Colonic mucosa (tissue), 4 donors: ENCODE data around the gene CFAP54. TPM values are rescaled to one million over a fixed set of nuclear protein-coding genes. Genes with fewer than 3 reads are reported as not detected.

Experiments used
- DNase-seq: peaks from one replicate; pipeline ENCODE4 v3.0.0-alpha.2; 2020
- H3K27ac ChIP-seq: fragments of 200-600 bp; one replicate; pipeline ENCODE4 v1.8.0; 2021
- H3K27me3 ChIP-seq: fragments of 200-600 bp; one replicate; pipeline ENCODE4 v1.8.0; 2021
- H3K36me3 ChIP-seq: fragments of 200-600 bp; one replicate; pipeline ENCODE4 v1.8.0; 2021
- H3K4me1 ChIP-seq: fragments of 200-600 bp; one replicate; pipeline ENCODE4 v1.8.0; 2021; ENCODE audit warnings: mild to moderate bottlenecking
- H3K4me3 ChIP-seq: fragments of 200-600 bp; one replicate; pipeline ENCODE4 v1.8.0; 2021
- H3K9ac ChIP-seq, 2 donors: one replicate each; pipeline ENCODE4 v1.7.0; 2013; ENCODE audit warnings: control low read depth in 2 of 2, low read depth in 2 of 2, low read length in 2 of 2
- H3K9me3 ChIP-seq: fragments of 200-600 bp; one replicate; pipeline ENCODE4 v1.8.0; 2021
- CTCF ChIP-seq: fragments of 200-600 bp; IDR thresholded peaks from one replicate; pipeline ENCODE4 v1.8.0; 2022; ENCODE audit warnings: antibody characterized with exemption, mild to moderate bottlenecking
- intact Hi-C: fragments of 100-400 bp; cut with DNase I; formaldehyde crosslinking; loops from one replicate; pipeline ENCODE4 v1.14.1; 2022
- total RNA-seq, 2 donors: library from RNA; stranded (reverse); fragmentation: NEBNext Ultra II Directional in 1 of 2; extraction: Animal tissue kit (Norgen Biotek cat#: 25700) in 1 of 2; gene quantifications; one replicate each; pipeline ENCODE4 v1.2.1, GENCODE V29; 2021
- donor health status: healthy.
- donor health status: DM: no; HTN: no; CAD: no.
- donor health status: DM: no; HTN: no; CAD: no.

CFAP54 gene
- total RNA-seq, 2 donors from 2014 or later: 0.32 TPM

GRCh38 chr12:96471368-96472050, 17.9 kb upstream of the CFAP54 start:
- H3K27ac ChIP-seq: no peak overlapping the region
- H3K27me3 ChIP-seq: no peaks in the 10 kb centered on the region
- no peak overlapping the region for H3K9ac ChIP-seq
- DNase-seq: no peak
- H3K36me3 ChIP-seq: no peaks in the 10 kb centered on the region
- H3K4me1 ChIP-seq: no peaks in the 10 kb centered on the region
- H3K9me3 ChIP-seq: no peaks in the 10 kb centered on the region
- intact Hi-C loops: no loop called here
- no peak overlapping the region for H3K4me3 ChIP-seq
- TF ChIP-seq CTCF: no peak

GRCh38 chr12:96472384-96472783, 17.0 kb upstream of the CFAP54 start:
- DNase-seq: no peak
- intact Hi-C loops: no loop called here
- Histone ChIP-seq H3K9ac (no peak overlapping the region), H3K27ac (no peak overlapping the region), H3K36me3 (no peaks in the 10 kb centered on the region), H3K4me1 (no peaks in the 10 kb centered on the region), H3K27me3 (no peaks in the 10 kb centered on the region), H3K9me3 (no peaks in the 10 kb centered on the region), H3K4me3 (no peak overlapping the region)
- no peak for TF ChIP-seq CTCF

GRCh38 chr12:96473394-96474093, 15.8 kb upstream of the CFAP54 start:
- Histone ChIP-seq H3K9me3 (no peaks in the 10 kb centered on the region), H3K36me3 (no peaks in the 10 kb centered on the region), H3K27me3 (no peaks in the 10 kb centered on the region), H3K4me3 (no peak overlapping the region), H3K4me1 (no peaks in the 10 kb centered on the region), H3K9ac (no peak overlapping the region), H3K27ac (no peak overlapping the region)
- intact Hi-C loops: no loop called here
- DNase-seq: no peak
- no peak for TF ChIP-seq CTCF

GRCh38 chr12:96474206-96474605, 15.2 kb upstream of the CFAP54 start:
- DNase-seq: no peak
- TF ChIP-seq CTCF: no peak
- intact Hi-C loops: no loop called here
- H3K36me3 ChIP-seq: no peaks in the 10 kb centered on the region
- no peaks in the 10 kb centered on the region for H3K9me3 ChIP-seq
- H3K27ac ChIP-seq: no peak overlapping the region
- H3K4me3 ChIP-seq: no peak overlapping the region
- H3K27me3 ChIP-seq: no peaks in the 10 kb centered on the region
- H3K9ac ChIP-seq: no peak overlapping the region
- no peaks in the 10 kb centered on the region for H3K4me1 ChIP-seq

GRCh38 chr12:96478011-96478410, 11.4 kb upstream of the CFAP54 start:
- Histone ChIP-seq H3K9me3 (no peaks in the 10 kb centered on the region), H3K4me3 (no peak overlapping the region), H3K4me1 (no peaks in the 10 kb centered on the region), H3K27me3 (no peaks in the 10 kb centered on the region), H3K27ac (no peak overlapping the region), H3K9ac (no peak overlapping the region), H3K36me3 (no peaks in the 10 kb centered on the region)
- DNase-seq: no peak
- intact Hi-C loops: no loop called here
- TF ChIP-seq CTCF: no peak
